Kidney epithelial cell (primary cell): ENCODE data around the gene ACOX3. TPM values are rescaled to one million over a fixed set of nuclear protein-coding genes. Genes with fewer than 3 reads are reported as not detected.
"Not testable (repeated sequence)": the region's sequence is repeated elsewhere in the genome, so short reads cannot be mapped to it uniquely, and the experiment has no call there.

ENCODE experiments used
- DNase-seq: peaks from one replicate; pipeline ENCODE4 v3.0.0-alpha.2; 2010; ENCODE audit warnings: low read depth
- H3K27me3 ChIP-seq: 2 replicates; pipeline ENCODE4 v1.6.0; 2011; ENCODE audit warnings: low read length; ENCODE audit not compliant: control insufficient read depth, insufficient read depth
- H3K36me3 ChIP-seq: 2 replicates; pipeline ENCODE4 v1.5.1; 2011; ENCODE audit warnings: low read length; ENCODE audit not compliant: control insufficient read depth, insufficient read depth
- H3K4me3 ChIP-seq: 2 replicates; pipeline ENCODE4 v1.5.1; 2011; ENCODE audit warnings: low read depth, mild to moderate bottlenecking, control low read depth, low read length
- CTCF ChIP-seq: IDR thresholded peaks from 2 replicates; pipeline ENCODE4 v1.5.1; 2011; ENCODE audit warnings: mild to moderate bottlenecking, moderate library complexity, low read length, control low read depth, inconsistent platforms; ENCODE audit not compliant: insufficient read depth, poor library complexity, severe bottlenecking
- total RNA-seq: library from RNA; depleted of rRNA; stranded (reverse); fragments of >200 nt; gene quantifications from 2 replicates; pipeline ENCODE4 v1.2.3, GENCODE V29; 2015

ACOX3 gene
- total RNA-seq, 1 donor from 2014 or later: 37.4 TPM

DNA sequence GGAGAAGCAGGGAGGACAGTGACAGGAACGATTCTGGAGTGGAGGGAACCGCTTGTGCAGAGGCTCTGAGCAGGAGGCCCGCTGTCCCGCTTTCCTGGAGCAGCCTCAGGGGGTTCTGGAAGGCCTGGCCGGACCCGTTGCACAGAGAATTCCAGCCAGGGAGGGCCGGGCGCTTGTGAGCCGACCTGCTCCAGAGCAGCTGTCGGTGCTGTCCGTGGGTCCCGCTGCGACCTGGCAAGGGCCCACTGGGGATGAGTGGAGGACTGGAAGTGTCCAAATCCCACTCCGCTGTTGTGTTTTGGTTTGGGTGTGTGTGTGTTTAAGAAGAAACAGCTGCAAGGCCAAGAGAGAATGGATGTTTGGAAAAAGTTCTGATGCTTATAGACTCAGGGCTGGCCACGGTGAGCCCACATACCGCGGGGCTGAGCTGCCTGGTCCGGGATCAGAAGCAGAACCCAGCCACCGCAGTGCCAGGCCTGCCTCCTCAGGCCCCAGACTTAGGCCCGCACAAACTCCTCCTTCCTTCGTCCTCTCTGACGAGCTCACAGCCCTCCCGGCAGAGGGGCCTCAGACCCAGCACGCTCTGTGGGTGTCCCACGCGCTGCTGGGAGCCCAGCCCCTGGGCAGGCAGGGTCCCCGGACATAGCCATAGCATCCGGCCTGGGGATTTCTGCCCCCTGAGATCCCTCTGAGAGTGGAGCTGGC lies 97.1 kb downstream of the ACOX3 start:
- Histone ChIP-seq H3K36me3 (no peaks in the 10 kb centered on the region), H3K27me3 (peaks cover 11% of the 10 kb centered on the region), H3K4me3 (no peak overlapping the region)
- TF ChIP-seq CTCF: no peak
- no peak for DNase-seq

GRCh38 chr4:8342651-8343261 lies 97.8 kb downstream of the ACOX3 start:
- no peak overlapping the region for H3K4me3 ChIP-seq
- peak; percentile 16 for TF ChIP-seq CTCF
- H3K36me3 ChIP-seq: no peaks in the 10 kb centered on the region
- DNase-seq: no peak
- peaks cover 11% of the 10 kb centered on the region for H3K27me3 ChIP-seq

DNA sequence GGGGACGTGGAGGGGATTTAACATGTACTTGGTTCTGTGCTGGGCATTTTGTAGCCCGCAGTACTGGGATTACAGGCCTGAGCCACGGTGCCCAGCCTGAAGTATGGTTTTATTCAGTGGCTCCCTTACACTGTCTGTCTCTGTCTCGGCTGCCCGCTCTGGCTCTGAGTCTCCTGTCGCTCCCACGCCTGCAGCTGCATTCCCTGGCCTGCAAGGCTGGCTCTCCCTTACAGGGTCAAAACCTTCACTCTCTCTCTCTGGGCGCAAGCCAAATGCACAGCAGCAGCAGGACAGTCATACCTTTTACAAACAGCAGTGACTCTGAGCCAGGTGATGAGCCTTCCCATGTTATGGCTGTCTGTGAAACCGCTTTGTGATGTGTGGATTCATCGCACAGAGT lies 98.8 kb downstream of the ACOX3 start:
- no peak for DNase-seq

GRCh38 chr4:8341281-8341680 lies 99.2 kb downstream of the ACOX3 start:
- not testable (repeated sequence) for DNase-seq, H3K36me3 ChIP-seq, H3K4me3 ChIP-seq, H3K27me3 ChIP-seq

More for the DNA sequence above, 98.8 kb downstream of the ACOX3 start:
- Histone ChIP-seq H3K27me3 (peaks cover 5% of the 10 kb centered on the region), H3K4me3 (no peak overlapping the region), H3K36me3 (no peaks in the 10 kb centered on the region)
- no peak for TF ChIP-seq CTCF

- no peak for DNase-seq
- peaks cover 3% of the 10 kb centered on the region for H3K27me3 ChIP-seq
- H3K36me3 ChIP-seq: no peaks in the 10 kb centered on the region
- H3K4me3 ChIP-seq: no peak overlapping the region
- TF ChIP-seq CTCF: no peak
Measured at GRCh38 chr4:8340781-8341241, 99.7 kb downstream of the ACOX3 start.

DNA sequence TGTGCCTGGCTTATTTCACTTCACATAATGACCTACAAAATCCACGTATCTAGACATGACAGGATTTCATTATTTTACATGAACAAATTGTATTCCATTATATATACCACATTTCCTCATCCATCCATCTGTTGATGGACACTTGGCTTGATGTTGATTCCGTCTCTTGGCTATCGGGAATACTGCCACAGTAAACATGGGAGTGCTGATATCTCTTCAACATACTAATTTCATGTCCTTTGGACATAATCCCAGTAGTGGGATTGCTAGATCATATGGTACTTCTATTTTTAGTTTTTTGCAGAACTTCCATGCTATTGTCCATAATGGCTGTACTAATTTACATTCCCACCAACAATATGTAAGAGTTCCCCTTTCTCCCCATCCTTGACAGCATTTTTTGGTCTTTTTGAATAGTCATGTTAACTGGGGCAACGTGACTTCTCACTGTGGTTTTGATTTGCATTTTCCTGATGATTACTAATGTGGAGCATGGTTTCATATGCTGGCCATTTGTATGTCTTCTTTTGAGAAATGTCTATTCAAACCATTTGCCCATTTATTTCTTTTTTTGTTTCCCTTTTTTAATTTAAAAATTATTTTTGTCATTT lies 102.1 kb downstream of the ACOX3 start:
- no peak for DNase-seq
- TF ChIP-seq CTCF: no peak
- H3K27me3 ChIP-seq: no peaks in the 10 kb centered on the region
- H3K36me3 ChIP-seq: no peaks in the 10 kb centered on the region
- no peak overlapping the region for H3K4me3 ChIP-seq
